Keratinocyte (primary cell): ENCODE measurements around the gene CD4. TPM values are rescaled to one million over a fixed set of nuclear protein-coding genes. Genes with fewer than 3 reads are reported as not detected.

ENCODE experiments used
- DNase-seq: peaks from one replicate; pipeline ENCODE4 v3.0.0-alpha.2; 2011; ENCODE audit warnings: low read depth, missing footprints, low spot score
- FAIRE-seq: peaks from 2 replicates; lab custom pipeline; 2011; peaks lifted over from hg19 to GRCh38; lab: Jason Lieb, UNC
- H2AFZ ChIP-seq: 2 replicates; pipeline ENCODE4 v1.6.0; 2012; ENCODE audit warnings: low read length, control low read depth, inconsistent platforms; ENCODE audit not compliant: control insufficient read depth
- H3K27ac ChIP-seq: 2 replicates; pipeline ENCODE4 v1.5.1; 2011; ENCODE audit warnings: low read length; ENCODE audit not compliant: control insufficient read depth, insufficient read depth
- H3K27me3 ChIP-seq: 3 replicates; pipeline ENCODE4 v1.6.0; 2011; ENCODE audit warnings: low read length; ENCODE audit not compliant: control insufficient read depth, insufficient read depth; ENCODE audit errors: extremely low read depth
- H3K36me3 ChIP-seq, 2 experiments: 2 replicates in 1 of 2; 3 replicates in 1 of 2; pipeline ENCODE4 v1.5.1; 2011; ENCODE audit warnings: low read length in 2 of 2, mild to moderate bottlenecking in 1 of 2; ENCODE audit not compliant: control insufficient read depth in 2 of 2, insufficient read depth in 2 of 2; ENCODE audit errors: extremely low read depth in 1 of 2
- H3K4me1 ChIP-seq: 3 replicates; pipeline ENCODE4 v1.5.1; 2011; ENCODE audit warnings: low read length; ENCODE audit not compliant: control insufficient read depth, insufficient read depth; ENCODE audit errors: extremely low read depth
- H3K4me2 ChIP-seq: 3 replicates; pipeline ENCODE4 v1.6.0; 2011; ENCODE audit warnings: low read depth, low read length; ENCODE audit not compliant: control insufficient read depth, insufficient read depth; ENCODE audit errors: extremely low read depth
- H3K4me3 ChIP-seq, 3 experiments: fragments of 200-600 bp in 1 of 3; sonication (generic) in 1 of 3; 2 replicates in 2 of 3; 3 replicates in 1 of 3; pipeline ENCODE4 v1.5.1; 2011 to 2016; ENCODE audit warnings: low read length in 3 of 3, mild to moderate bottlenecking in 3 of 3, control low read depth in 2 of 3, inconsistent platforms in 1 of 3, low read depth in 1 of 3, mixed read lengths in 1 of 3, mixed run types in 1 of 3, moderate library complexity in 1 of 3; ENCODE audit not compliant: control insufficient read depth in 2 of 3, insufficient read depth in 2 of 3; ENCODE audit errors: extremely low read depth in 1 of 3
- H3K79me2 ChIP-seq: 2 replicates; pipeline ENCODE4 v1.6.0; 2012; ENCODE audit warnings: low read length; ENCODE audit not compliant: control insufficient read depth, insufficient read depth
- H3K9ac ChIP-seq: 3 replicates; pipeline ENCODE4 v1.6.0; 2011; ENCODE audit warnings: low read length; ENCODE audit not compliant: control insufficient read depth, insufficient read depth; ENCODE audit errors: extremely low read depth
- H3K9me1 ChIP-seq: 3 replicates; pipeline ENCODE4 v1.6.0; 2011; ENCODE audit warnings: low read length; ENCODE audit not compliant: control insufficient read depth, insufficient read depth; ENCODE audit errors: extremely low read depth
- H3K9me3 ChIP-seq: 2 replicates; pipeline ENCODE4 v1.5.1; 2012; ENCODE audit warnings: low read depth, low read length; ENCODE audit not compliant: control insufficient read depth
- H4K20me1 ChIP-seq: 3 replicates; pipeline ENCODE4 v1.6.0; 2011; ENCODE audit warnings: low read length; ENCODE audit not compliant: control insufficient read depth, insufficient read depth; ENCODE audit errors: extremely low read depth
- CTCF ChIP-seq, 3 experiments: IDR thresholded peaks in 1 of 3; conservative IDR thresholded peaks in 1 of 3; optimal IDR thresholded peaks in 1 of 3; 2 replicates in 2 of 3; 3 replicates in 1 of 3; pipeline versions ENCODE3 to v1.5.1; 2011; ENCODE audit warnings: low read length in 3 of 3, mild to moderate bottlenecking in 3 of 3, moderate library complexity in 2 of 3, control low read depth in 1 of 3, inconsistent platforms in 1 of 3; ENCODE audit not compliant: insufficient read depth in 2 of 3; ENCODE audit errors: extremely low read depth in 1 of 3
- EZH2 ChIP-seq: IDR thresholded peaks from one replicate; pipeline ENCODE4 v1.6.1; 2012; ENCODE audit warnings: inconsistent platforms, mild to moderate bottlenecking, low read length, moderate library complexity
- dilution Hi-C: fragments of 300-500 bp; cut with MboI; formaldehyde crosslinking; loops from one replicate; pipeline ENCODE4 v1.7.0; 2020; ENCODE audit warnings: low sequenced_read_pairs; ENCODE audit not compliant: extremely low pct_ligation_motif_present
- polyA plus RNA-seq, 5 experiments: library from polyadenylated mRNA; depleted of rRNA in 3 of 5; stranded (reverse) in 3 of 5; stranded (forward) in 1 of 5; unstranded in 1 of 5; fragments of >200 nt; gene quantifications; 1 replicate in 1 of 5; 2 replicates in 3 of 5; 3 replicates in 1 of 5; pipeline versions ENCODE4 v1.2.1 to v1.2.3, GENCODE V29; 2011 to 2012; ENCODE audit warnings: missing spikeins in 2 of 5, low read depth in 1 of 5, low replicate concordance in 1 of 5

The CD4 gene
- polyA plus RNA-seq, 1 donor (not counting 4 experiments of a cell fraction or from before 2014, with no cell fraction given) = 0.01 TPM

- FAIRE-seq (no peak), DNase-seq (no peak)
- H3K27me3 ChIP-seq = no peaks in the 10 kb centered on the region
- H3K36me3 ChIP-seq = no peaks in the 10 kb centered on the region
- no peak overlapping the region for H3K27ac ChIP-seq
- H3K9ac ChIP-seq = no peak overlapping the region
- no peaks in the 10 kb centered on the region for H3K9me3 ChIP-seq
- H3K9me1 ChIP-seq = no peaks in the 10 kb centered on the region
- no peak for TF ChIP-seq CTCF (optimal IDR thresholded peaks at IDR 0.05 in 1 of 3, IDR thresholded peaks at IDR 0.05 in 1 of 3, conservative IDR thresholded peaks at IDR 0.05 in 1 of 3; ENCODE audit: extremely low read depth in 1 of 3, insufficient read depth in 2 of 3, low read length in 3 of 3)
- TF ChIP-seq EZH2 = no peak
- H3K4me2 ChIP-seq = no peak overlapping the region
- peaks cover 10% of the 10 kb centered on the region for H3K4me1 ChIP-seq
- no peak overlapping the region for H2AFZ ChIP-seq
- H3K4me3 ChIP-seq = no peak overlapping the region
- H3K79me2 ChIP-seq = no peaks in the 10 kb centered on the region
- no peaks in the 10 kb centered on the region for H4K20me1 ChIP-seq
- dilution Hi-C loops = no loop called here
Measured at GRCh38 chr12:6759741-6760140, 29.6 kb upstream of the CD4 start.

GRCh38 chr12:6763380-6763779 lies 25.9 kb upstream of the CD4 start:
- DNase-seq (no peak), FAIRE-seq (no peak)
- peak overlapping the region; percentile 21 for H2AFZ ChIP-seq
- TF ChIP-seq EZH2 (no peak), CTCF (optimal IDR thresholded peaks at IDR 0.05 in 1 of 3, IDR thresholded peaks at IDR 0.05 in 1 of 3, conservative IDR thresholded peaks at IDR 0.05 in 1 of 3; ENCODE audit: extremely low read depth in 1 of 3, insufficient read depth in 2 of 3, low read length in 3 of 3) (no peak)
- dilution Hi-C loops = no loop called here
- peaks cover 10% of the 10 kb centered on the region for H3K79me2 ChIP-seq
- no peak overlapping the region for H3K9ac ChIP-seq
- H3K4me2 ChIP-seq = no peak overlapping the region
- H3K4me1 ChIP-seq = peaks cover 26% of the 10 kb centered on the region
- H3K4me3 ChIP-seq = no peak overlapping the region
- no peaks in the 10 kb centered on the region for H3K36me3 ChIP-seq
- H3K27me3 ChIP-seq = no peaks in the 10 kb centered on the region
- H3K9me1 ChIP-seq = no peaks in the 10 kb centered on the region
- no peak overlapping the region for H3K27ac ChIP-seq
- H4K20me1 ChIP-seq = no peaks in the 10 kb centered on the region
- H3K9me3 ChIP-seq = no peaks in the 10 kb centered on the region
